ENCODE measurements around the gene SSU72.
"Not testable (repeated sequence)": the region's sequence is repeated elsewhere in the genome, so short reads cannot be mapped to it uniquely, and the experiment has no call there.

Gene SSU72

GRCh38 chr1:1510912-1511532 lies 63.6 kb downstream of the SSU72 start:
- TF ChIP-seq CTCF (conservative IDR thresholded peaks at IDR 0.05; ENCODE audit: low read depth, low read length) = peak; percentile 46
- Histone ChIP-seq H3K36me3 (ENCODE audit: insufficient read depth) (no peaks in the 10 kb centered on the region), H3K27me3 (ENCODE audit: insufficient read depth, low read depth) (no peaks in the 10 kb centered on the region), H3K4me1 (ENCODE audit: low read depth, poor library complexity, severe bottlenecking) (peaks cover 18% of the 10 kb centered on the region), H2AFZ (ENCODE audit: low read depth) (peak overlapping the region; percentile 53), H3K4me2 (peak overlapping the region; percentile 89), H3K27ac (peak overlapping the region; percentile 96), H3K4me3 (IDR thresholded peaks at IDR 0.05; ENCODE audit: insufficient read depth, low read depth, low read length) (peak overlapping the region; percentile 79), H4K20me1 (ENCODE audit: insufficient read depth) (no peaks in the 10 kb centered on the region), H3K79me2 (ENCODE audit: insufficient read depth, low read depth) (peaks cover 39% of the 10 kb centered on the region), H3K9ac (peak overlapping the region; percentile 97)

- H3K36me3 ChIP-seq (ENCODE audit: insufficient read depth); H3K4me2 ChIP-seq; H3K9ac ChIP-seq; H3K27ac ChIP-seq; H4K20me1 ChIP-seq (ENCODE audit: insufficient read depth); H3K27me3 ChIP-seq (ENCODE audit: insufficient read depth, low read depth); H3K4me3 ChIP-seq (IDR thresholded peaks at IDR 0.05; ENCODE audit: insufficient read depth, low read depth, low read length); H2AFZ ChIP-seq (ENCODE audit: low read depth): not testable (repeated sequence)
- Histone ChIP-seq H3K79me2 (ENCODE audit: insufficient read depth, low read depth) (peaks cover 26% of the 10 kb centered on the region), H3K4me1 (ENCODE audit: low read depth, poor library complexity, severe bottlenecking) (peaks cover 31% of the 10 kb centered on the region)
Measured at GRCh38 chr1:1509465-1509850, 65.2 kb downstream of the SSU72 start.

- H3K79me2 ChIP-seq (ENCODE audit: insufficient read depth, low read depth) = peaks cover 20% of the 10 kb centered on the region
- not testable (repeated sequence) for H3K27me3 ChIP-seq (ENCODE audit: insufficient read depth, low read depth); H3K36me3 ChIP-seq (ENCODE audit: insufficient read depth); H2AFZ ChIP-seq (ENCODE audit: low read depth); H3K9ac ChIP-seq; H3K4me2 ChIP-seq; H4K20me1 ChIP-seq (ENCODE audit: insufficient read depth); H3K27ac ChIP-seq; H3K4me3 ChIP-seq (IDR thresholded peaks at IDR 0.05; ENCODE audit: insufficient read depth, low read depth, low read length)
- peaks cover 37% of the 10 kb centered on the region for H3K4me1 ChIP-seq (ENCODE audit: low read depth, poor library complexity, severe bottlenecking)
Measured at GRCh38 chr1:1508775-1509464, 65.7 kb downstream of the SSU72 start.

- Histone ChIP-seq H2AFZ (ENCODE audit: low read depth) (no peak overlapping the region), H3K79me2 (ENCODE audit: insufficient read depth, low read depth) (peaks cover 10% of the 10 kb centered on the region; the same call in 1 of the 2 replicates), H3K36me3 (ENCODE audit: insufficient read depth) (no peaks in the 10 kb centered on the region), H4K20me1 (ENCODE audit: insufficient read depth) (no peaks in the 10 kb centered on the region), H3K27me3 (ENCODE audit: insufficient read depth, low read depth) (no peaks in the 10 kb centered on the region), H3K4me2 (no peak overlapping the region), H3K4me3 (IDR thresholded peaks at IDR 0.05; ENCODE audit: insufficient read depth, low read depth, low read length) (no peak overlapping the region), H3K27ac (no peak overlapping the region), H3K9ac (no peak overlapping the region), H3K4me1 (ENCODE audit: low read depth, poor library complexity, severe bottlenecking) (peaks cover 40% of the 10 kb centered on the region)
- TF ChIP-seq CTCF (conservative IDR thresholded peaks at IDR 0.05; ENCODE audit: low read depth, low read length) = no peak
Measured at GRCh38 chr1:1507305-1507704, 67.4 kb downstream of the SSU72 start.

- H3K9ac ChIP-seq; H3K79me2 ChIP-seq (ENCODE audit: insufficient read depth, low read depth); H4K20me1 ChIP-seq (ENCODE audit: insufficient read depth); H3K36me3 ChIP-seq (ENCODE audit: insufficient read depth); H3K27me3 ChIP-seq (ENCODE audit: insufficient read depth, low read depth); H3K4me3 ChIP-seq (IDR thresholded peaks at IDR 0.05; ENCODE audit: insufficient read depth, low read depth, low read length): not testable (repeated sequence)
- Histone ChIP-seq H3K4me1 (ENCODE audit: low read depth, poor library complexity, severe bottlenecking) (peaks cover 34% of the 10 kb centered on the region), H3K27ac (peak overlapping the region; percentile 73; the same call in 1 of the 2 replicates), H2AFZ (ENCODE audit: low read depth) (peak overlapping the region; percentile 30; the same call in 1 of the 2 replicates), H3K4me2 (peak overlapping the region; percentile 43)
Measured at GRCh38 chr1:1505801-1506200, 68.9 kb downstream of the SSU72 start.
